Activated B cell treated with CpG ODN at 0.5 μM for 24 hours (primary cell): Measurements from ENCODE around the gene DPP10. TPM values are rescaled to one million over a fixed set of nuclear protein-coding genes. Genes with fewer than 3 reads are reported as not detected.

ENCODE experiments used
- ATAC-seq: fragments of 200-7000 bp; cut with Tn5 transposase; one replicate; pipeline ENCODE4 v1.10.0; 2021; ENCODE audit warnings: low read depth, mild to moderate bottlenecking, moderate library complexity
- CTCF ChIA-PET: fragments of 350-600 bp; sonication (Branson Sonifier 250); formaldehyde crosslinking; loops from one replicate; lab custom pipeline; 2021; ENCODE audit warnings: antibody characterized with exemption; lab: Charles Lee
- POLR2A ChIA-PET: fragments of 350-600 bp; sonication (Branson Sonifier 250); formaldehyde crosslinking; loops from one replicate; lab custom pipeline; 2021; ENCODE audit warnings: antibody characterized with exemption; lab: Charles Lee
- DNase-seq: peaks from one replicate; pipeline ENCODE4 v3.0.0; 2022
- H3K27ac Mint-ChIP-seq: one replicate; pipeline ENCODE4 v1.8.0; 2020; ENCODE audit warnings: mixed read lengths
- H3K27me3 Mint-ChIP-seq: one replicate; pipeline ENCODE4 v1.8.0; 2021; ENCODE audit warnings: mixed read lengths
- H3K36me3 Mint-ChIP-seq: one replicate; pipeline ENCODE4 v1.8.0; 2021; ENCODE audit warnings: low read depth, mixed read lengths
- H3K4me1 Mint-ChIP-seq: one replicate; pipeline ENCODE4 v1.8.0; 2021; ENCODE audit warnings: mixed read lengths
- H3K4me3 Mint-ChIP-seq: one replicate; pipeline ENCODE4 v1.8.0; 2020; ENCODE audit warnings: mild to moderate bottlenecking, mixed read lengths
- H3K9me3 Mint-ChIP-seq: one replicate; pipeline ENCODE4 v1.8.0; 2020; ENCODE audit warnings: mixed read lengths
- intact Hi-C: fragments of 100-400 bp; cut with micrococcal nuclease; formaldehyde crosslinking; loops from one replicate; pipeline ENCODE4 v1.15.1; 2024
- total RNA-seq: library from RNA; stranded (reverse); gene quantifications from 2 replicates; pipeline ENCODE4 v1.2.3, GENCODE V29; 2022
- TF ChIP-seq, protein P1 (sequence below): fragments of 200-600 bp; IDR thresholded peaks from one replicate; pipeline ENCODE4 v1.8.0; 2022; ENCODE audit warnings: antibody characterized with exemption, mild to moderate bottlenecking

DPP10 gene
- total RNA-seq, 1 donor from 2014 or later = not detected

GRCh38 chr2:114659880-114660279 lies 217.4 kb downstream of the DPP10 start:
- H3K4me1 Mint-ChIP-seq = peaks cover 5% of the 10 kb centered on the region
- H3K27ac Mint-ChIP-seq = no peak overlapping the region
- no peaks in the 10 kb centered on the region for H3K36me3 Mint-ChIP-seq
- TF ChIP-seq, protein P1, sequence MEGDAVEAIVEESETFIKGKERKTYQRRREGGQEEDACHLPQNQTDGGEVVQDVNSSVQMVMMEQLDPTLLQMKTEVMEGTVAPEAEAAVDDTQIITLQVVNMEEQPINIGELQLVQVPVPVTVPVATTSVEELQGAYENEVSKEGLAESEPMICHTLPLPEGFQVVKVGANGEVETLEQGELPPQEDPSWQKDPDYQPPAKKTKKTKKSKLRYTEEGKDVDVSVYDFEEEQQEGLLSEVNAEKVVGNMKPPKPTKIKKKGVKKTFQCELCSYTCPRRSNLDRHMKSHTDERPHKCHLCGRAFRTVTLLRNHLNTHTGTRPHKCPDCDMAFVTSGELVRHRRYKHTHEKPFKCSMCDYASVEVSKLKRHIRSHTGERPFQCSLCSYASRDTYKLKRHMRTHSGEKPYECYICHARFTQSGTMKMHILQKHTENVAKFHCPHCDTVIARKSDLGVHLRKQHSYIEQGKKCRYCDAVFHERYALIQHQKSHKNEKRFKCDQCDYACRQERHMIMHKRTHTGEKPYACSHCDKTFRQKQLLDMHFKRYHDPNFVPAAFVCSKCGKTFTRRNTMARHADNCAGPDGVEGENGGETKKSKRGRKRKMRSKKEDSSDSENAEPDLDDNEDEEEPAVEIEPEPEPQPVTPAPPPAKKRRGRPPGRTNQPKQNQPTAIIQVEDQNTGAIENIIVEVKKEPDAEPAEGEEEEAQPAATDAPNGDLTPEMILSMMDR = no peak
- H3K27me3 Mint-ChIP-seq = peaks cover 14% of the 10 kb centered on the region
- no peak for DNase-seq
- no peak overlapping the region for H3K4me3 Mint-ChIP-seq
- POLR2A ChIA-PET = no interaction called here
- no peaks in the 10 kb centered on the region for H3K9me3 Mint-ChIP-seq
- no peak for ATAC-seq
- intact Hi-C loops = no loop called here
- CTCF ChIA-PET = no interaction called here

DNA sequence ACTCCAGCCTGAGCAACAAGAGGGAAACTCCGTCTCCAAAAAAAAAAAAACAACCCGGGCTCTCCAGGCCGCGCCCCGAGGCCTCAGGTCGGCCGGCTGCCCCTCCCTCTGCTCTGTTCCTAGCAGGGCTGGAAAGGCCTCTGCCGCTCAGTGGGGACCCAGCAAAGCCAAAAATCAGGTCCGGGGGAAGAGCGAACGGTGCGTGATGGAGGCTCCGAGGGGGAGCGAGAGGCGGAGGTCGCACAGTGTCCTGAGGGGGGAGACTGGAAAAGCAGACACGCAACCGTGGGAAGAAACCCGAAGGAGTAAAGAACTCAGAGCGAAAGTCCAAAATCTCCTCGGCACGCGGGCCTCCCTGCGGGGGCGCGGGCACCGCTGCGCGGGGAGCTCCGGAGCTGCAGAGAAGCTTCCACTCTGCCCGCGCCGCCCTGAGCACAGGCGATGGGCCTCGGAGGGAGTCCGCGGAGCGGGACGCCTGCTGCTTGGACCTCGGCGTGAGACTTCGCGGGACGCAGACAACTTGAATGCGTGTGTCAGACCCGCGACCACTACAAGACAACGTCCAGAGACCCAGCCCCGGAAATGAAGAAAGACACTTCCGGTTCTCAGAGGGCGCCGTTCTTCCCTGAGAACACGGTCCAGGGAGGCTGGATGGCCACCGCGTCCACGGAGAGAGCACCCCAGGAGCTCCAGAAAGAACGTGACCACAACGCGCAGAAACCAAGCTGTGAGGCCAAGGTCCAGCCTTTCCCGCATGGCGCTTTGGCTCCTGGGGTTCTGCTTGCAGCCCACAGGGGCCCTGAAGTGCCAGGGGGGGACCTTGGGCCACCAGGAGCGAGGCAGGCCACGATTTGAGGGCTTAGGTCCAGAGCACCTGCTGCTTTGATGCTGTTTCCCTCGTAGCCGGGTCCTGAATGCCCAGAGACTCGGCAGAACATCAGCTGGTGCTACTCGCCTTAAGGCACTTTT lies 219.8 kb downstream of the DPP10 start:
- POLR2A ChIA-PET = no interaction called here

GRCh38 chr2:114668415-114668814 lies 226.0 kb downstream of the DPP10 start:
- no peaks in the 10 kb centered on the region for H3K4me1 Mint-ChIP-seq
- H3K36me3 Mint-ChIP-seq = no peaks in the 10 kb centered on the region
- TF ChIP-seq, protein P1 = no peak
- H3K9me3 Mint-ChIP-seq = peaks cover 2% of the 10 kb centered on the region
- DNase-seq = no peak
- no peak overlapping the region for H3K27ac Mint-ChIP-seq
- H3K27me3 Mint-ChIP-seq = no peaks in the 10 kb centered on the region
- ChIA-PET POLR2A (no interaction called here), CTCF (no interaction called here)
- intact Hi-C loops = no loop called here
- ATAC-seq = no peak
- no peak overlapping the region for H3K4me3 Mint-ChIP-seq

More for the DNA sequence above, 219.8 kb downstream of the DPP10 start:
- peaks cover 2% of the 10 kb centered on the region for H3K9me3 Mint-ChIP-seq
- ATAC-seq (no peak), DNase-seq (no peak)
- intact Hi-C loops = no loop called here
- TF ChIP-seq, protein P1 = no peak
- H3K27me3 Mint-ChIP-seq = peaks cover 14% of the 10 kb centered on the region
- no peak overlapping the region for H3K27ac Mint-ChIP-seq
- H3K36me3 Mint-ChIP-seq = no peaks in the 10 kb centered on the region
- peaks cover 5% of the 10 kb centered on the region for H3K4me1 Mint-ChIP-seq
- CTCF ChIA-PET = no interaction called here
- peak overlapping the region; percentile 68 for H3K4me3 Mint-ChIP-seq

DNA sequence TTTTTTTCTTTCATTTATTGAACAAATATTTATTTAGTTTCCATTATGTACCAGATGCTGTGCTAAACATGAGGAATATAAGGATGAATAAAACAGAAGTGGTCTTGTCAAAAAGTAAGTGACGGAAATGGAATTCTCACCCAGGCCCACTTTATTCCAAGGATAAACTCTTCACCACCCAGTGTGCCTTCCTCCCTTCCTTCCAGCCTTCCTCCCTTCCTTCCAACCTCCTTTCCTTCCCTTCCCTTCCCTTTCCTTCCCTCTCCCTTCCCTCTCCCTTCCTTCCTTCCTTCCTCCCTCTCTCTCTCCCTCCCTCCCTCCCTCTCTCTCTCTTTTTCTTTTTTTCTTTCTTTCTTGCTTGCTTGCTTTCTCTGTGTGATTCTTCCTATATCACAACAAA lies 240.8 kb downstream of the DPP10 start:
- no peaks in the 10 kb centered on the region for H3K36me3 Mint-ChIP-seq
- intact Hi-C loops = no loop called here
- DNase-seq (no peak), ATAC-seq (no peak)
- H3K4me3 Mint-ChIP-seq = no peak overlapping the region
- no peaks in the 10 kb centered on the region for H3K4me1 Mint-ChIP-seq
- H3K9me3 Mint-ChIP-seq = no peaks in the 10 kb centered on the region
- H3K27ac Mint-ChIP-seq = no peak overlapping the region
- no peaks in the 10 kb centered on the region for H3K27me3 Mint-ChIP-seq
- ChIA-PET POLR2A (no interaction called here), CTCF (no interaction called here)
- TF ChIP-seq, protein P1 = no peak

- no peak for DNase-seq
- intact Hi-C loops = no loop called here
- Mint-ChIP-seq H3K9me3 (no peaks in the 10 kb centered on the region), H3K27me3 (no peaks in the 10 kb centered on the region), H3K4me3 (no peak overlapping the region), H3K27ac (no peak overlapping the region), H3K4me1 (no peaks in the 10 kb centered on the region), H3K36me3 (no peaks in the 10 kb centered on the region)
- ChIA-PET CTCF (no interaction called here), POLR2A (no interaction called here)
- ATAC-seq = no peak
- TF ChIP-seq, protein P1 = no peak
Measured at GRCh38 chr2:114684403-114684802, 242.0 kb downstream of the DPP10 start.
